ENCODE results near the gene TMEM218. TPM values are rescaled to one million over a fixed set of nuclear protein-coding genes. Genes with fewer than 3 reads are reported as not detected.

Gene TMEM218
- total and polyA plus RNA-seq, 3 experiments from 2014 or later = 22.5 to 36.6 (median 25.5) TPM

- no peaks in the 10 kb centered on the region for H3K9me3 ChIP-seq (ENCODE audit: low read length)
- POLR2A ChIA-PET = no interaction called here
- H3K27ac ChIP-seq (ENCODE audit: low read depth, low read length) = no peak overlapping the region
- Mint-ChIP-seq H3K4me1 (no peaks in the 10 kb centered on the region), H3K4me3 (no peak overlapping the region), H3K27me3 (peaks cover 11 to 23% of the 10 kb centered on the region in 2 donors), H3K36me3 (peaks cover 0 to 3% (median 0%) of the 10 kb centered on the region in 3 donors), H3K9me3 (no peaks in the 10 kb centered on the region), H3K27ac (no peak overlapping the region)
- H3K27me3 ChIP-seq (ENCODE audit: insufficient read depth, low read length, poor library complexity, severe bottlenecking) = no peaks in the 10 kb centered on the region
- CTCF ChIA-PET = interaction anchor here (1.0 kb wide), 1 partner anchor 9 kb away, joined by 3 read pairs; no protein-coding TSS in a partner anchor
- no peaks in the 10 kb centered on the region for H3K4me1 ChIP-seq (ENCODE audit: insufficient read depth, low read length)
- H3K36me3 ChIP-seq (ENCODE audit: insufficient read depth, low read length) = no peaks in the 10 kb centered on the region
- H3K4me3 ChIP-seq (ENCODE audit: low read length) = no peak overlapping the region
- DNase-seq = no peak
Measured at GRCh38 chr11:125082040-125082439, 29.4 kb downstream of the TMEM218 start.

GRCh38 chr11:125081098-125081798 is 30.2 kb downstream of the TMEM218 start:
- POLR2A ChIA-PET = no interaction called here
- Histone ChIP-seq H3K27me3 (ENCODE audit: insufficient read depth, low read length, poor library complexity, severe bottlenecking) (no peaks in the 10 kb centered on the region), H3K9me3 (ENCODE audit: low read length) (no peaks in the 10 kb centered on the region), H3K4me3 (ENCODE audit: low read length) (no peak overlapping the region), H3K36me3 (ENCODE audit: insufficient read depth, low read length) (no peaks in the 10 kb centered on the region), H3K27ac (ENCODE audit: low read depth, low read length) (no peak overlapping the region), H3K4me1 (ENCODE audit: insufficient read depth, low read length) (no peaks in the 10 kb centered on the region)
- H3K4me3 Mint-ChIP-seq = no peak overlapping the region
- peaks cover 12 to 28% of the 10 kb centered on the region in 2 donors for H3K27me3 Mint-ChIP-seq
- no peaks in the 10 kb centered on the region for H3K4me1 Mint-ChIP-seq
- H3K9me3 Mint-ChIP-seq = no peaks in the 10 kb centered on the region
- H3K36me3 Mint-ChIP-seq = peaks cover 0 to 3% (median 0%) of the 10 kb centered on the region in 3 donors
- CTCF ChIA-PET = interaction anchor here (1.0 kb wide), 1 partner anchor 8 kb away, joined by 3 read pairs; no protein-coding TSS in a partner anchor
- peak overlapping the region in 1 of 8 donors; percentile 29 for H3K27ac Mint-ChIP-seq
- no peak for DNase-seq

GRCh38 chr11:125080531-125080911 is 30.9 kb downstream of the TMEM218 start:
- Mint-ChIP-seq H3K4me1 (no peaks in the 10 kb centered on the region), H3K4me3 (no peak overlapping the region), H3K9me3 (no peaks in the 10 kb centered on the region), H3K36me3 (peaks cover 0 to 3% (median 0%) of the 10 kb centered on the region in 3 donors), H3K27me3 (peaks cover 12 to 28% of the 10 kb centered on the region in 2 donors), H3K27ac (no peak overlapping the region)
- no peaks in the 10 kb centered on the region for H3K36me3 ChIP-seq (ENCODE audit: insufficient read depth, low read length)
- no peaks in the 10 kb centered on the region for H3K9me3 ChIP-seq (ENCODE audit: low read length)
- ChIA-PET CTCF (no interaction called here), POLR2A (no interaction called here)
- H3K27me3 ChIP-seq (ENCODE audit: insufficient read depth, low read length, poor library complexity, severe bottlenecking) = no peaks in the 10 kb centered on the region
- DNase-seq = no peak
- no peak overlapping the region for H3K27ac ChIP-seq (ENCODE audit: low read depth, low read length)
- H3K4me3 ChIP-seq (ENCODE audit: low read length) = no peak overlapping the region
- H3K4me1 ChIP-seq (ENCODE audit: insufficient read depth, low read length) = no peaks in the 10 kb centered on the region

GRCh38 chr11:125079878-125080530 is 31.4 kb downstream of the TMEM218 start:
- Histone ChIP-seq H3K4me1 (ENCODE audit: insufficient read depth, low read length) (no peaks in the 10 kb centered on the region), H3K9me3 (ENCODE audit: low read length) (no peaks in the 10 kb centered on the region), H3K36me3 (ENCODE audit: insufficient read depth, low read length) (no peaks in the 10 kb centered on the region), H3K4me3 (ENCODE audit: low read length) (no peak overlapping the region), H3K27ac (ENCODE audit: low read depth, low read length) (no peak overlapping the region), H3K27me3 (ENCODE audit: insufficient read depth, low read length, poor library complexity, severe bottlenecking) (no peaks in the 10 kb centered on the region)
- H3K4me3 Mint-ChIP-seq = no peak overlapping the region
- POLR2A ChIA-PET = no interaction called here
- peaks cover 0 to 3% (median 0%) of the 10 kb centered on the region in 3 donors for H3K36me3 Mint-ChIP-seq
- H3K4me1 Mint-ChIP-seq = no peaks in the 10 kb centered on the region
- H3K27ac Mint-ChIP-seq = peak overlapping the region in 1 of 8 donors; percentile 69
- peaks cover 12 to 32% of the 10 kb centered on the region in 2 donors for H3K27me3 Mint-ChIP-seq
- DNase-seq = no peak
- CTCF ChIA-PET = no interaction called here
- no peaks in the 10 kb centered on the region for H3K9me3 Mint-ChIP-seq

GRCh38 chr11:125079151-125079877 is 32.1 kb downstream of the TMEM218 start:
- peaks cover 0 to 2% (median 0%) of the 10 kb centered on the region in 3 donors for H3K36me3 Mint-ChIP-seq
- no peak overlapping the region for H3K4me3 Mint-ChIP-seq
- H3K4me1 ChIP-seq (ENCODE audit: insufficient read depth, low read length) = no peaks in the 10 kb centered on the region
- no peaks in the 10 kb centered on the region for H3K27me3 ChIP-seq (ENCODE audit: insufficient read depth, low read length, poor library complexity, severe bottlenecking)
- DNase-seq = no peak
- no peaks in the 10 kb centered on the region for H3K36me3 ChIP-seq (ENCODE audit: insufficient read depth, low read length)
- H3K27me3 Mint-ChIP-seq = peaks cover 12 to 31% of the 10 kb centered on the region in 2 donors
- no peak overlapping the region for H3K27ac ChIP-seq (ENCODE audit: low read depth, low read length)
- no peak overlapping the region for H3K4me3 ChIP-seq (ENCODE audit: low read length)
- no peaks in the 10 kb centered on the region for H3K9me3 ChIP-seq (ENCODE audit: low read length)
- ChIA-PET CTCF (no interaction called here), POLR2A (no interaction called here)
- no peaks in the 10 kb centered on the region for H3K4me1 Mint-ChIP-seq
- H3K9me3 Mint-ChIP-seq = no peaks in the 10 kb centered on the region
- peak overlapping the region in 1 of 8 donors; percentile 69 for H3K27ac Mint-ChIP-seq

GRCh38 chr11:125078516-125079140 is 32.8 kb downstream of the TMEM218 start:
- H3K4me1 ChIP-seq (ENCODE audit: insufficient read depth, low read length) = no peaks in the 10 kb centered on the region
- Mint-ChIP-seq H3K36me3 (no peaks in the 10 kb centered on the region), H3K4me1 (no peaks in the 10 kb centered on the region), H3K4me3 (no peak overlapping the region), H3K27ac (no peak overlapping the region), H3K9me3 (no peaks in the 10 kb centered on the region), H3K27me3 (peaks cover 15 to 37% of the 10 kb centered on the region in 2 donors)
- no peak overlapping the region for H3K27ac ChIP-seq (ENCODE audit: low read depth, low read length)
- no peaks in the 10 kb centered on the region for H3K9me3 ChIP-seq (ENCODE audit: low read length)
- ChIA-PET CTCF (no interaction called here), POLR2A (no interaction called here)
- no peaks in the 10 kb centered on the region for H3K27me3 ChIP-seq (ENCODE audit: insufficient read depth, low read length, poor library complexity, severe bottlenecking)
- H3K36me3 ChIP-seq (ENCODE audit: insufficient read depth, low read length) = no peaks in the 10 kb centered on the region
- no peak overlapping the region for H3K4me3 ChIP-seq (ENCODE audit: low read length)
- no peak for DNase-seq

GRCh38 chr11:125078016-125078415 is 33.4 kb downstream of the TMEM218 start:
- H3K27me3 ChIP-seq (ENCODE audit: insufficient read depth, low read length, poor library complexity, severe bottlenecking) = no peaks in the 10 kb centered on the region
- POLR2A ChIA-PET = no interaction called here
- no peaks in the 10 kb centered on the region for H3K4me1 ChIP-seq (ENCODE audit: insufficient read depth, low read length)
- no peak for DNase-seq
- no peaks in the 10 kb centered on the region for H3K36me3 ChIP-seq (ENCODE audit: insufficient read depth, low read length)
- no peak overlapping the region for H3K27ac ChIP-seq (ENCODE audit: low read depth, low read length)
- Mint-ChIP-seq H3K27ac (no peak overlapping the region), H3K27me3 (peaks cover 15 to 35% of the 10 kb centered on the region in 2 donors), H3K4me3 (no peak overlapping the region), H3K9me3 (no peaks in the 10 kb centered on the region), H3K36me3 (no peaks in the 10 kb centered on the region), H3K4me1 (no peaks in the 10 kb centered on the region)
- no peak overlapping the region for H3K4me3 ChIP-seq (ENCODE audit: low read length)
- CTCF ChIA-PET = no interaction called here
- H3K9me3 ChIP-seq (ENCODE audit: low read length) = no peaks in the 10 kb centered on the region

All from CD8-positive, alpha-beta memory T cell (primary cell).